ENCODE results near the gene PLSCR4.

The PLSCR4 gene

DNA sequence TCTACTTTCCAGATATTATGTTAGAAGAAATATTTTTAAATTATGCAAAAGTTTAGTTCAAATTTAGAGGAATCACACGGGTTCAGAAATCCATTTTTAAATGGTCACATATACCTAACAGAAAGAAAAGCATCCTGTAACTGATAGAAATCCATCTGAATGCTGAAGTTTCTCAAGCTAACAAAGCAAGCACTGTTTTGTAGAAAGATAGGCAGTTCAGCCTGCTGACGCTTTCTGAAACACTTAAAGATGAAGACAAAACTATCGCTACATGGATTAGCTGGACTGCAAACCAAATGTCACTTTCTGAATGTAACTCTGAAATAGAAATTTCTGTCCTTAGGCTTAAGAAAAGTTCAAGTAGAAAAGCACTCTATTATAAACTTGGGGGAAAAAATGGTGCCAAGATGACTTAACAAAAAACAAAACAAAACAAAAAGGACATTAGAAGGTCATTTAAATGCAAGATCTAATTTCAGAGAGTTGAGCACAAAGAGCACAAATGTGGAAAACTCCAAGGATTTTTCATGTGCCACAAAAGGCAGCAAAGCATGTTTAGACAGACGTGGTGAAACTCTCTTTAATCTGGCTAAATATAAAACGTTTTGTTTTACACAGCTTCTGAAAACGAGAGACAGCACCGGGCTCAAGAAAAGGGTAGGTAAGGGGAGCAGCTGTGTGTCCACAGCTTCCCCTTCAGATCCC, 91.1 kb downstream of the PLSCR4 start:
- no peak for DNase-seq

DNA sequence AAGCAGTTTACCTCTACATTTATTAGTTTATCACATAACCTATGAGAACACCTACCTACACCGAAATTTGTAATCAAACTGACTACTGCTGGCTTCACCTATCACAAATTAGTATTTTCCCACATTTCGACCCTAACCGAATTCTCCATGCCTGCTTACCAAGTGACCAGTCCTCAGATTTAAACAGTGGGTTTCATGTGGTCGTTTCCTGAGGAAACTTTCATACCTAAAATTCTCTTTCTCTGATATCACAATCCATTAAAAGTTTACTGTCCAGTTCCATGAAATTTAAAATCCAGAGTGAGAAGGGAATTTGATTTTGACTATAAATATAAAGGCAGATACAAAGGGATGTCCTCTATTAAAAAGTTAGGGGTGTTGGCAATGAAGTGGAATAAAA, 91.9 kb downstream of the PLSCR4 start:
- no peak for DNase-seq

DNA sequence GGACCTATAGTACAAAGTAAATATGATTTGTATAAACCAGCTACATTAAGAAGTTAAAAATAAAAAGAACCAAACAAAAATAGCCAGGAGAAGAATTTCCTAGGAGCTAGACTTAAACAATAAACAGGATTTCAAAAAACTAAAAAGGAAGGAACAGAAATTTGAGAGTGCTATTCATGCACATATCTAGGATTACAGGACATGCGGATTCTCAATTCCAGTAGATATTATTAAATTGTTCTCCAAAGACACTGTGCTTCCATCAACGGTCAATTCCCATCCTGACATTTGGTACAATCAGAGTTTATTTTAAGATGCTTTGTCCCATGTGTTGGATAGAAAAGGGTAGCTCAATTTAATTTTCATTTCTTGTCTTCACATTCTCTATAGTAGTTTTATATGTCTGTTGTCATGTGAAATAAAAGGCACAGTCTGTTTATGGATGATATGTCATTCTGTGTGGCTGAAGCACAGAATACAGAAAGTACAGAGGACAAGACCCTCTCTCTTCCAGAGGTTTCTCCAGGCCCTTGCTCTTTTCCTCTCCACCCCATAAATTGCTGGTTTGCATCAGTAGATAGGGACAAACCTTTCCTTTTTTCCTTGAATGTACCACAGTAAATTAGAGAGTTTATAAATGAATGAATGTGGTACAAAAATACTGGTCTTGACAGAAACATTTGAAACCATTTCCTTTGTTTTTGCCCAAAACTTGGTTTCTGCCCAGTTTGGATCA, 93.4 kb downstream of the PLSCR4 start:
- DNase-seq, result no peak

DNA sequence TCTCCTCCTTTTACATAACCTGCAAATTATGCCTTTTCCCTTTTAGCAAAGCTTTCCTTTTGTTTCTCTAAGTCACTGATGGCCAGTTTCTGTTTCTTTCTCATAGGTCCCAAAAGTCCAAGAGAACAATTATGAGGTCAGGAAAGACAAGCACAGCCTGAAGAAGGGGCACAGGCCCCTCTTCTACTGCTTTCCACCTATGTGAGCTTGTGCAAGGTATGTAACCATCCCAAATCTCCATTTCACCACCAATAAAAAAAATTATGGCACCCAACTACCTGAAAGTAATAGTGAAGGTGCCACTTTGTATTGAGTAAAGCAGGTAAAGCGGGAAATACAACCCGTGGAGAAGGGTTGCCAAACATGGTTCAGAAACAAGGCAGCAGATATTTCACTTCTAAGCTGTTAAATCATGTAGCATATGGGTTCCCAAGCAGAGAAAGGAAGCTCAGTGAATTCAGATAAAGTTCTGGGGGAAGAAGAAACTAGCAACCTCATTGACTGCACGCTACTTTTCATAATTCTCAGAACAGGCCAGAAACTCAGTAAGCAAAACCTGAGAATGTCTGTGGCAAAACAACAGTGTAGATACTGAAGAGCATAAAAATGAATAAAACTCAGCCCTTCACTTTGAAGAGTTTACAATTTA, 94.1 kb downstream of the PLSCR4 start:
- no peak for DNase-seq

- no peak for DNase-seq
These were observed 94.8 kb downstream of the PLSCR4 start for GRCh38 chr3:146156095-146156494.

DNA sequence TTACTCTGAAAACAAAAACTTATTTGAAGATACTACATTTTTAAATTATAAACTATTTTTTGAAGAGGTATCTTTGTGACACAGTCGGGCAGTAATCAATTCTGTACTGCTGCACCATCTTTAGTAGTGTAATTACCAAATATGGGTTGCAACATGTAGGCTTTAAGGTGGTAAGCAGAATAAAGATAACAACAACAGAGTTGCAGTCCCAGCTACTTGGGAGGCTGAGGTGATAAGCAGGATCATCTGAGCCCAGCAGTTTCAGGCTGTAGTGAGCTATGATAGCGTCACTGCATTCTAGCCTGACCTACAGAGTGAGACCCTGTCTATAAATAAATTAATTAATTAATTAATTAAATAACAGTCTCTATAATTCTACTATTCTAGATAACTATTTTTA, 95.9 kb downstream of the PLSCR4 start:
- DNase-seq, result no peak

- no peak for DNase-seq
These were observed 96.6 kb downstream of the PLSCR4 start for GRCh38 chr3:146154316-146154715.

- no peak for DNase-seq
These were observed 97.5 kb downstream of the PLSCR4 start for GRCh38 chr3:146153429-146153828.

- no peak for DNase-seq
These were observed 98.1 kb downstream of the PLSCR4 start for GRCh38 chr3:146152834-146153233.

DNA sequence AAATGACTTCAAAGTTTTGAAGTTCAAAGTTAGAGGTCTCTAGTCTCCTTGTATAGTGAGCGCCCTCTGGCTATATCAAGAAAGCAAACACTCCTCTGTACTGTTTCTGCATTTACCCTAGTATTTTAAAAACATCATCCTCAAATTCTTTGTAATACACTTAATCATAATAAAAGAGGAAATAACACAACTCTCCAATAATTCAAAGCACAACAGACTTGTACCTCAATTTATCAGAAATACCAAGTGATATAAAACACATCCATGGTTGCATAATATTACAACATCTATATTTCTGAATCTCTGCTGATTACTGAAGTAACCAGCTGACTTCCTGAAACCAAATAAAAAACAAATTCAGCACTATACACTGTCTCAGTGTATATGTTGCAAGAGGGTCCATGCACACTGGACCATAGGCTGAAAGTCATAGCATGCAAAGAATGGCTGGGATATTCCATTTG, 102.4 kb downstream of the PLSCR4 start:
- no peak for DNase-seq

- DNase-seq, result no peak
These were observed 105.3 kb downstream of the PLSCR4 start for GRCh38 chr3:146145642-146146041.

DNA sequence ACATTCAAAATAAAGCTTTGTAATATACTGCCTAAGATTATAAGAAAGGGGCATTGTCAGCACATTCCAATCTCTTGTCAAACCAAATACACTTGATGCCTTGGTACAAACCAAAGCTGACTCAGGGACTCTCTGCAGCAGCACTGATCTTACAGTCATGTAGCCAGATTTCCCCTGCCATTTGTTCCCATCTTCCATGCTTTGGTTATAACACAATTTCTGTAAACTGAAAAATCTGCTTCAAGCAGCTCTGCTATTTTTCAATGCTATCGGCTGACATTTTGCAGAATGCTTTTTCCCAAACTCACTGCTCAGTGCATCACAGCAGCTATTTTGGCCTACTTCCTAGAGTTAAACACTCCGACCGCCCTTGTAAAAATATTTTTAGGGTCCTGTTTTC, 108.1 kb downstream of the PLSCR4 start:
- DNase-seq, result no peak

All from NCI-H82 (cell line).